Right lobe of liver (tissue), 4 donors: ENCODE data around the gene ADO.

Source experiments
- CTCF ChIP-seq, 4 donors: fragments of 200-600 bp in 3 of 4; fragments of 450-650 bp in 1 of 4; IDR thresholded peaks; one replicate each; pipeline versions ENCODE4 v1.5.1 to v1.8.0; 2016 to 2022; ENCODE audit warnings: antibody characterized with exemption in 4 of 4, mild to moderate bottlenecking in 2 of 4
- POLR2A ChIP-seq: fragments of 450-650 bp; IDR thresholded peaks from one replicate; pipeline ENCODE4 v1.6.1; 2017; ENCODE audit warnings: antibody characterized with exemption, mild to moderate bottlenecking
- donor health status: DM: no; HTN: no; CAD: no.
- donor health status: DM: no; HTN: no; CAD: no.
- donor health status: DM: no; HTN: yes; CAD: no.

- TF ChIP-seq CTCF (IDR thresholded peaks at IDR 0.05): no peak
- TF ChIP-seq POLR2A: no peak
Measured at GRCh38 chr10:62769574-62770242, 34.8 kb upstream of the ADO start.
